ENCODE data around the gene ARL9. TPM values are rescaled to one million over a fixed set of nuclear protein-coding genes. Genes with fewer than 3 reads are reported as not detected.

Gene ARL9
- total RNA-seq, 1 experiment from 2014 or later = 0.08 TPM

GRCh38 chr4:56480691-56481090 is 24.9 kb upstream of the ARL9 start:
- Histone ChIP-seq H3K9me3 (replicated peaks) (no peaks in the 10 kb centered on the region), H3K36me3 (peaks cover 84% of the 10 kb centered on the region), H3K27ac (no peak overlapping the region), H3K4me3 (no peak overlapping the region), H3K4me1 (no peaks in the 10 kb centered on the region; the same call in 1 of the 2 replicates), H3K27me3 (no peaks in the 10 kb centered on the region)
- DNase-seq = no peak

GRCh38 chr4:56496241-56496640 is 9.3 kb upstream of the ARL9 start:
- H3K36me3 ChIP-seq = peaks cover 89% of the 10 kb centered on the region
- no peaks in the 10 kb centered on the region for H3K9me3 ChIP-seq (replicated peaks)
- H3K27ac ChIP-seq = no peak overlapping the region
- no peaks in the 10 kb centered on the region for H3K4me1 ChIP-seq
- no peak for DNase-seq
- no peak overlapping the region for H3K4me3 ChIP-seq
- no peaks in the 10 kb centered on the region for H3K27me3 ChIP-seq

- H3K27ac ChIP-seq = no peak overlapping the region
- H3K9me3 ChIP-seq (replicated peaks) = no peaks in the 10 kb centered on the region
- H3K4me1 ChIP-seq = no peaks in the 10 kb centered on the region
- no peaks in the 10 kb centered on the region for H3K27me3 ChIP-seq
- no peak for DNase-seq
- H3K4me3 ChIP-seq = no peak overlapping the region
- no peaks in the 10 kb centered on the region for H3K36me3 ChIP-seq
These were observed 5.5 kb downstream of the ARL9 start for GRCh38 chr4:56511098-56511497.

- no peaks in the 10 kb centered on the region for H3K27me3 ChIP-seq
- H3K36me3 ChIP-seq = no peaks in the 10 kb centered on the region
- H3K27ac ChIP-seq = no peak overlapping the region
- no peaks in the 10 kb centered on the region for H3K4me1 ChIP-seq
- H3K4me3 ChIP-seq = no peak overlapping the region
- DNase-seq = no peak
- no peaks in the 10 kb centered on the region for H3K9me3 ChIP-seq (replicated peaks)
These were observed 6.6 kb downstream of the ARL9 start for GRCh38 chr4:56512166-56512565.

- H3K9me3 ChIP-seq (replicated peaks) = no peaks in the 10 kb centered on the region
- no peaks in the 10 kb centered on the region for H3K36me3 ChIP-seq
These were observed 7.9 kb downstream of the ARL9 start for GRCh38 chr4:56513517-56513916.

GRCh38 chr4:56530269-56531148 is 24.9 kb downstream of the ARL9 start:
- no peaks in the 10 kb centered on the region for H3K9me3 ChIP-seq (replicated peaks)
- no peaks in the 10 kb centered on the region for H3K36me3 ChIP-seq
- peak overlapping the region; percentile 4; the same call in 1 of the 2 replicates for H3K27ac ChIP-seq
- peaks cover 5% of the 10 kb centered on the region for H3K4me1 ChIP-seq
- H3K4me3 ChIP-seq = peak overlapping the region; percentile 84
- DNase-seq = peak; percentile 92
- H3K27me3 ChIP-seq = no peaks in the 10 kb centered on the region; the same call in 1 of the 2 replicates

More at GRCh38 chr4:56513517-56513916, 7.9 kb downstream of the ARL9 start:
- no peak overlapping the region for H3K4me3 ChIP-seq
- H3K27me3 ChIP-seq = no peaks in the 10 kb centered on the region
- no peak for DNase-seq
- H3K27ac ChIP-seq = no peak overlapping the region
- no peaks in the 10 kb centered on the region for H3K4me1 ChIP-seq

GRCh38 chr4:56531149-56531770 is 25.7 kb downstream of the ARL9 start:
- peak overlapping the region; percentile 84 for H3K4me3 ChIP-seq
- no peaks in the 10 kb centered on the region for H3K36me3 ChIP-seq
- H3K9me3 ChIP-seq (replicated peaks) = no peaks in the 10 kb centered on the region
- H3K4me1 ChIP-seq = peaks cover 5% of the 10 kb centered on the region
- H3K27ac ChIP-seq = no peak overlapping the region; the same call in 1 of the 2 replicates
- no peaks in the 10 kb centered on the region; the same call in 1 of the 2 replicates for H3K27me3 ChIP-seq
- DNase-seq = no peak

- peaks cover 5% of the 10 kb centered on the region for H3K4me1 ChIP-seq
- no peak overlapping the region for H3K4me3 ChIP-seq
- H3K27me3 ChIP-seq = no peaks in the 10 kb centered on the region; the same call in 1 of the 2 replicates
- H3K27ac ChIP-seq = no peak overlapping the region
- no peak for DNase-seq
- H3K36me3 ChIP-seq = no peaks in the 10 kb centered on the region
- H3K9me3 ChIP-seq (replicated peaks) = no peaks in the 10 kb centered on the region
These were observed 26.2 kb downstream of the ARL9 start for GRCh38 chr4:56531823-56532222.

- Histone ChIP-seq H3K9me3 (replicated peaks) (no peaks in the 10 kb centered on the region), H3K4me3 (no peak overlapping the region), H3K36me3 (no peaks in the 10 kb centered on the region), H3K4me1 (peaks cover 5% of the 10 kb centered on the region), H3K27me3 (no peaks in the 10 kb centered on the region; the same call in 1 of the 2 replicates), H3K27ac (no peak overlapping the region)
- no peak for DNase-seq
These were observed 26.6 kb downstream of the ARL9 start for GRCh38 chr4:56532239-56532638.

- H3K4me3 ChIP-seq = no peak overlapping the region
- H3K36me3 ChIP-seq = no peaks in the 10 kb centered on the region
- H3K27ac ChIP-seq = no peak overlapping the region
- peaks cover 4% of the 10 kb centered on the region for H3K4me1 ChIP-seq
- no peaks in the 10 kb centered on the region for H3K9me3 ChIP-seq (replicated peaks)
- DNase-seq = no peak
- H3K27me3 ChIP-seq = no peaks in the 10 kb centered on the region; the same call in 1 of the 2 replicates
These were observed 30.3 kb downstream of the ARL9 start for GRCh38 chr4:56535915-56536314.

- H3K4me3 ChIP-seq = no peak overlapping the region
These were observed 31.6 kb downstream of the ARL9 start for GRCh38 chr4:56537147-56537546.

GRCh38 chr4:56540826-56541225 is 35.2 kb downstream of the ARL9 start:
- H3K9me3 ChIP-seq (replicated peaks) = no peaks in the 10 kb centered on the region
- H3K4me3 ChIP-seq = no peak overlapping the region
- H3K27ac ChIP-seq = no peak overlapping the region
- H3K4me1 ChIP-seq = no peaks in the 10 kb centered on the region
- DNase-seq = no peak
- no peaks in the 10 kb centered on the region for H3K36me3 ChIP-seq
- H3K27me3 ChIP-seq = no peaks in the 10 kb centered on the region

More at GRCh38 chr4:56537147-56537546, 31.6 kb downstream of the ARL9 start:
- H3K4me1 ChIP-seq = no peaks in the 10 kb centered on the region
- H3K9me3 ChIP-seq (replicated peaks) = no peaks in the 10 kb centered on the region
- no peaks in the 10 kb centered on the region for H3K36me3 ChIP-seq
- no peak for DNase-seq
- H3K27me3 ChIP-seq = no peaks in the 10 kb centered on the region
- no peak overlapping the region for H3K27ac ChIP-seq

GRCh38 chr4:56544573-56545131 is 39.1 kb downstream of the ARL9 start:
- Histone ChIP-seq H3K4me3 (peak overlapping the region; percentile 53), H3K27ac (peak overlapping the region; percentile 36), H3K4me1 (no peaks in the 10 kb centered on the region), H3K36me3 (no peaks in the 10 kb centered on the region), H3K27me3 (no peaks in the 10 kb centered on the region), H3K9me3 (replicated peaks) (no peaks in the 10 kb centered on the region)
- peak; percentile 90 to 92 for DNase-seq

- Histone ChIP-seq H3K27ac (no peak overlapping the region), H3K4me3 (no peak overlapping the region), H3K9me3 (replicated peaks) (no peaks in the 10 kb centered on the region), H3K4me1 (no peaks in the 10 kb centered on the region), H3K36me3 (no peaks in the 10 kb centered on the region), H3K27me3 (no peaks in the 10 kb centered on the region)
- DNase-seq = no peak
These were observed 45.1 kb downstream of the ARL9 start for GRCh38 chr4:56550642-56551041.

- Histone ChIP-seq H3K27ac (no peak overlapping the region), H3K9me3 (replicated peaks) (no peaks in the 10 kb centered on the region), H3K36me3 (no peaks in the 10 kb centered on the region), H3K4me1 (no peaks in the 10 kb centered on the region), H3K4me3 (no peak overlapping the region), H3K27me3 (no peaks in the 10 kb centered on the region)
- DNase-seq = no peak
These were observed 45.9 kb downstream of the ARL9 start for GRCh38 chr4:56551516-56551915.

Measured in SJCRH30 (cell line).